GM19099 (cell line): ENCODE results near the gene PCSK4.

ENCODE experiments used
- POLR2A ChIP-seq: IDR thresholded peaks from 3 replicates; pipeline ENCODE4 v1.6.1; 2011; ENCODE audit warnings: low read depth; ENCODE audit not compliant: insufficient read length; ENCODE audit errors: extremely low read depth

PCSK4 gene

GRCh38 chr19:1460033-1460995, 29.8 kb downstream of the PCSK4 start:
- TF ChIP-seq POLR2A, result no peak

- TF ChIP-seq POLR2A, result no peak
These were observed 30.7 kb downstream of the PCSK4 start for GRCh38 chr19:1459479-1459878.

GRCh38 chr19:1457892-1458291, 32.3 kb downstream of the PCSK4 start:
- TF ChIP-seq POLR2A, result no peak

- TF ChIP-seq POLR2A, result no peak
These were observed 33.0 kb downstream of the PCSK4 start for GRCh38 chr19:1457031-1457739.

DNA sequence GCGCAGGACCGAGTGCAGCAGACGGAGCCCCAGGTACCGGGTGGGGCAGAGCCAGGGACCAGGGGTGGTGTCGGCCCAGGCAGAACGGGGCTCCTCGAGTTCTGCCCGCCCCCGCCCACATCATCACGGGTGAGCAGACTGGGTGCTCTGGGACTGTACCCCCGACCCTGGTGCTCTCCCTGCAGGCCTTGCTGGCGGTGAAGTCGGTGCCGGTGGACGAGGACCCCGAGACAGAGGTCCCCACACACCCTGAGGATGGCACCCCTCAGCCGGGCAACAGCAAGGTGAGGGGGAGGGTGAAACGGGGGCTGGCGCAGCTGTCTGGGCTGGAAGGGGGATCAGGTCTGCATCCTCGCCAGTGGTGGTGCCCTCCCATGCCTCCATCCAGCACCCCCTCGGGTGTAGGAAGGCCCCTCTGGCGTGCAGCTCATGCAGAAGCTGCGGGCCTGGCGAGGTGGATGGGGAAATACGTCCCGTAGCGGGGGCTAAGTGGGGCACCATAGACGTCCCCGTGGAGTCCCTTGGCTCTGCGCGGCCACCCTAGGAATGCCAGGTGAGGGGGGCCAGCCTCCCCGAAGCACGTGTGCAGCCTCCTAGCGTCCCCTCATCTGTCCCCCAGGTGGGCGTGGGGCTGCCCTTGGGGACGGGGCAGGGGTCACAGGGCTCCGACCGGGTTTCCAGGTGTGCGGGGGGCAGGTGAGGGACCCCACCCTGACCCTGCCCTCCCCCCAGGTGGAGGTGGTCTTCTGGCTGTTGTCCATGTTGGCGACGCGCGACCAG, 33.8 kb downstream of the PCSK4 start:
- TF ChIP-seq POLR2A, result no peak

DNA sequence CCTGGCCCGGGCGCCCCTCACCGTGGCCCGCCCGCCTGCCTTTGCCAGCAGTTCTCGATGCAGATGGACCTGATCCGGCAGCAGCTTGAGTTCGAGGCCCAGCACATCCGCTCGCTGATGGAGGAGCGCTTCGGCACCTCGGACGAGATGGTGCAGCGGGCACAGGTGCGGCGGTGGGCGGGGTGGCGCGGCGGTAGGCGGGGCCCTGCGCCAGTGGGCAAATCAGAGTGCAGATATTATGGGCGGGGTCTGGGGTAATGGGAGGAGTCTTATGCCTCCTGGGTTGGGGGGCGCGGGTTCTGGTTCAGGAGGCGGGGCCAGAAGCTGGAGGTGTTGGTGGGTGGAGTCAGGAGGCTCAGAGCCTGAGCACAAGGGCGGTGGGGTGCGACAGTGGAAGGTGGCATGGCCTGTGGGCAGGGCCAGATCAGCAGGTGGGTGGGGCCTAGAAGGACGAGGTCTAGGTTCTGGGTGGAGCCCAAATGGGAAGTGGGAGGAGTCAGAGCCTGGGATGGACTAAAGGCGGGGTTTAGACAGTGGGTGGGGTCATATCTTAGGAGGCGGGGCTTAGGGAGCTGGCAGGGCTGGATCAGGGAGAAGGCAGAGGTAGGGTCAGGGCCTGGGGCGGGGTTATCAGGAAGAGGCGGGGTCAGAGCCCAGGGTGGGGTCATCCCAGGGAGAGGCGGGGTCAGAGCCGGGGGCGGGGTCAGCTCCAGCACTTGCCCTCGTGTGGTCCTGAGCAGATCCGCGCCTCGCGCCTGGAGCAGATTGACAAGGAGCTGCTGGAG, 34.6 kb downstream of the PCSK4 start:
- no peak for TF ChIP-seq POLR2A

- no peak for TF ChIP-seq POLR2A
These were observed 35.2 kb downstream of the PCSK4 start for GRCh38 chr19:1455002-1455335.

DNA sequence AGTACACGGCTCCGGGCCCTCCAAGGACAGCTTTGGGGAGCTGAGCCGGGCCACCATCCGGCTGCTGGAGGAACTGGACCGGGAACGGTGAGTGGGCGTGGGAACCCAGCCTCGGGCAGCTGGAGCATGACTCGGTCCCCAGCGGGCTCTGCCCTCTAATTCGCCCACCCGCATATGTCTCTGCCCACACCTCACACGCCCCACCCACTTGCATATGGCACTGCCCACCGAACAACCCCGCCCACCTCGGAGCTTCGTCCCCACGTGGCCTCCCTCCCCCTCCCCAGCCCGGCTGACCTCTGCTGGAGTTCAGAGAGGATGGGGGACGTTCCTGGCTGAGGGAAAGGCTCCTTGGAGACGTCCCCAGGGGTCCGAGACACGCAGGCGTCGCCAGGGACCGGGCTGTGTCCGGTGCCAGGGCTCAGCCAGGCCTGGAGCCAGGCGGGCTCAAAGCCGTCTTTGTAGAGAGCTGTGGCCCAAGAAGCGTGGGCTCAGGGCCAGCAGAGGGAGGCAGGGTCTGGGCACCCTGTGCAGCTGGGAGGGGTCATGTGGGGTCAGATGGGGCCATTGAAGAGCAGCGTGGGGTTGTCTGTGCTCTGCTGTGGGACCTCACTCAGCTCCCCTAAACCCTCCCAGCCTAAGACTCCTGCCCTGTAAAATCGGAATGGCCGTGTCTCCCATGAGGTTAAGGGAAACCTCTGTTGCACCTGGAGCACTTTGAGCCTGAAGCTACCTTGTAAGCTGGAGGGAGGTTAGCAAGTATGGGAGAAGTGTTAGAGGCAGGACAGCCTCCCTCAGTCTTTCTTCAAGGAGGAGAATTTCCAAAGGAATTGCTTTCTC, 36.4 kb downstream of the PCSK4 start:
- TF ChIP-seq POLR2A, result no peak

DNA sequence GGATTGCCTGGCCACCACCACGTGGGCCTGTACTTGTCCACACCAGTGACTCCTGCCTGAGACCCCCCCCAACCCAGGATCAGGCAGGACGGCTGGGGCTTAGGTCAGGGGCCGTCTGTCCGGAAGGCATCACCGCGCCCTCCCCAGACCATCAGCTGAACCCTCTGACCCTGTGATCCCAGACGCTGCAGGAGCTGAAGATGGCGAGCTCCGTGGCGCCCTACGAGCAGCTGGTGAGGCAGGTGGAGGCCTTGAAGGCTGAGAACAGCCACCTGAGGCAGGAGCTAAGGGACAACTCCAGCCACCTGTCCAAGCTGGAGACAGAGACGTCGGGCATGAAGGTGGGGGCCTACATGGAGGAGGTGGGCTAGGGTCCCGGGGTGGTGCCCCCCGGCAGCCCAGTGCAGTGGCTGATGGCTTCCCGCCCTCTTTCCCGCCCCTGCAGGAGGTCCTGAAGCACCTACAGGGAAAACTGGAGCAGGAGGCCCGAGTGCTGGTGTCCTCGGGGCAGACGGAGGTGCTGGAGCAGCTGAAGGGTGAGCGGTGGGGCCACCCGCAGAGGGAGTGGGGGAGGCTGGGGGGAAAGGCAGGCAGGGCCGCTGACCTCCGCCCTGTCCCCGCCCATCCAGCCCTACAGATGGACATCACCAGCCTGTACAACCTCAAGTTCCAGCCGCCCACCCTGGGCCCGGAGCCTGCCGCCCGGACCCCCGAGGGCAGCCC, 37.2 kb downstream of the PCSK4 start:
- TF ChIP-seq POLR2A, result no peak

- no peak for TF ChIP-seq POLR2A
These were observed 38.0 kb downstream of the PCSK4 start for GRCh38 chr19:1451916-1452801.

GRCh38 chr19:1450735-1451731, 39.1 kb downstream of the PCSK4 start:
- no peak for TF ChIP-seq POLR2A
